K562 (cell line): ENCODE measurements around the gene PTPRO.

ENCODE experiments used
- BHLHE40 ChIP-seq: IDR thresholded peaks from 2 replicates; pipeline ENCODE4 v1.6.1; 2011; ENCODE audit warnings: low read length, improper control_type of control experiment
- CHD1 ChIP-seq: fragments of 200-600 bp; sonication (generic); IDR thresholded peaks from one replicate; pipeline ENCODE4 v1.6.1; 2012; ENCODE audit warnings: mild to moderate bottlenecking, moderate library complexity, low read length, inconsistent platforms

DNA sequence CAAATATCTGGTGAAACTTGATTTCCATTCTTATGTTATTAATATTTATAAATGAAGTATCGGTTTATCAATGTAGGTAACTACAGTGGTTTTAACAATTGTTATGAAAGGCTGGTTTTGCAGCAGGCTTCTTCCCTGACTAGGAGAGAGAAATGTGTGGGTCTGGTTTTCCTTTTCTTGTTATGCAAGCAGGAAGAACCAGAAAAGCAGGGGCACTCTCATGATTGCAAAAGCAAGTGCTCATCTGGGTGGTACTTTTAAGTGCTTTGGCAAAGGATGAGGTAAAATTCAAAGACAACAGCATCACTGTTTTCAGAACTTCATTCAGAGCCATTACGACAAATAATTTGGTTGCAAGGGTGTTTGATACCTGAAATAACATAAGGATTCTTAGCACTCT lies 105.6 kb downstream of the PTPRO start:
- TF ChIP-seq CHD1 (no peak), BHLHE40 (no peak)
